GM19023 (cell line): ENCODE measurements around the gene TBC1D16.

Experiments
- ATAC-seq: cut with Tn5 transposase; IDR thresholded peaks from one replicate; pipeline ENCODE4 v1.9.1; 2021; ENCODE audit warnings: mild to moderate bottlenecking, moderate library complexity; ENCODE audit not compliant: unreplicated experiment

TBC1D16 gene

DNA sequence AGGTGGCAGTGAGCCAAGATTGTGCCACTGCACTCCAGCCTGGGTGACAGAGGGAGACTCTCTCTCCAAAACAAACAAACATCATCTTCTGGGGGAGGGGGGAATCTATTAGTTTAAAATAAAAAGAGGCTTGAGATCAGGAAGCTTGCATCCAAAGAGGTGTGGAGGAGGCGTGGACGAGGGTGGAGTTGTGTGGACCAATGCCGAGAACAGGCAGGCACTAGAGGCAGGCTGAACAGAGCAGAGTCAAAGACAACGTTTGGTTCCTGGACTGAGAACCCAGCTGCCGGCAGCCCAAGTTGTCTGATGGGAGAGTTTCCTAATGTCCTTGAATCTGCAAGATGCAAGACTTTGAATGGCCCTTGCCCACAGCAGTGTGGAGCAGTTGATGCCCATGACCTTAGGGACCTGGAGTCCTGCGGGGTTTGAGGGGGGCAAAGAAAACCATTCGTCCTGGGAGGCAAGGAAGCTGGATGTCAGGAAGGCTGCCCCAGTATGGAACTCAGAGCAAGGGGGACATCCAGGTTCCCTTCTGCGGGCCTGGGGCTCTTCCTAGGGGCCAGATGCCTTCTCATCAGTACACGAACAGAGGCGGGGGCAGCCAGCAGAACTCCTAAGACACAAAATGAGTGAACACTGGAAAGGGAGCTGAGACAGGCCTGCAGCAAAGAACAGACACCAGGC is 9.2 kb downstream of the TBC1D16 start:
- ATAC-seq = no peak

DNA sequence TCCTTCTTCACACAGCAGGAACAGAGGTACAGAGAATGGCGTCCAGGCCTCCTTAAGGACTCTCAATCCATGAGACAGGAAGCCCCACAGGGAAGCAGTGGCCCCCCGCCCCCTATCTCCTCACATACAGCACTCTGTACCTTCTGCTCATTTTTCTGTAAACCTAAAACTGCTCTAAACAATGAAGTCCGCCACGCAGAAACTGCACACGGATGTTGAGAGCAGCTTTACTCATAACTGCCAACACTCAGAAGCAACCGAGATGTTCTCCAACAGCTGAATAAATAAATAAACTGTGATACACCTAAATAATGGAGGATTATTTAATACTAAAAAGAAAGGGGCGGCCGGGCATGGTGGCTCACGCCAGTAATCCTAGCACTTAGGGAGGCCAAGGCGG is 9.9 kb downstream of the TBC1D16 start:
- no peak for ATAC-seq

DNA sequence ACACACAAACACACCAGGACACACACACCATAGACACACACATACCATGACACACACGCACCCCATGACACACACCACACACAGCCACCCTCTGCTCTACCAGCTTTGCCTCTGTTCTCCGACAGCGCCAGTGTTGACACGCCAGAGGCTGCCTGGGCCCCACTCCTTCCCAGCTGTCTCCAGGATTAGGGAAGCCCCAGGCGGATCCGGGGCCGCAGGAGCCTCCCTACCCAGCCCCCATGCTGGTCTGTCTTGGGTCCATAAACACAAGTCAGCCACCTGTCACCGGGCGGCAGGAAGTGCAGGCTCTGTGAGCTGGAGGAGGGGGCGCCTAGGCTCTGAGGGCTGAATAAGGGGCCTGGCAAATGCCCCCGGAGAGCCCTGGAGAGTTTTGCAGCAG is 10.5 kb downstream of the TBC1D16 start:
- no peak for ATAC-seq

DNA sequence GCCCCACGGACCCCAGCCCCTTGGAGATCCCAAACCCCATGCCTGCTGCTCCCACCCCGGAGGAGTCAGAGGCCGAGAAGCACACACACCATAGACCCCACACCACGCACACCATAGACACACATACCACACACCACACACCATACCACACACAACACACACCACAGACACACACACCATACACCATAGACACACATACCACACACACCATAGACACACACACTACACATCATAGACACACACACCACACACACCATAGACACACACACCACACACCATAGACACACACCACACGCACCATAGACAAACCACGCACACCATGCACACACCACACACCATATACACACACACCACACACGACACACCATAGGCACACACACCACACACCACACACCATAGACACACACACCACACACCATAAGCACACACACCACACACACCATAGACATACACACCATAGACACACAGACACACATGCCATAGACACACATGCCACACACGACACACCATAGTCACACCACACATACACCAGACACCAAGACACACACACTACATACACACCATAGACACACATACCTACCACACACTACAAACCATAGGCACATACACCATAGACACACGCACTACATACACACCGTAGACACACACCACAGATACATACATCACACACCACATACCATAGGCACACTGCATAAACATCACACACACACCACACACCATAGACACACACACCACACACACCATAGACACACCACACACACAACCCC is 11.3 kb downstream of the TBC1D16 start:
- no peak for ATAC-seq

DNA sequence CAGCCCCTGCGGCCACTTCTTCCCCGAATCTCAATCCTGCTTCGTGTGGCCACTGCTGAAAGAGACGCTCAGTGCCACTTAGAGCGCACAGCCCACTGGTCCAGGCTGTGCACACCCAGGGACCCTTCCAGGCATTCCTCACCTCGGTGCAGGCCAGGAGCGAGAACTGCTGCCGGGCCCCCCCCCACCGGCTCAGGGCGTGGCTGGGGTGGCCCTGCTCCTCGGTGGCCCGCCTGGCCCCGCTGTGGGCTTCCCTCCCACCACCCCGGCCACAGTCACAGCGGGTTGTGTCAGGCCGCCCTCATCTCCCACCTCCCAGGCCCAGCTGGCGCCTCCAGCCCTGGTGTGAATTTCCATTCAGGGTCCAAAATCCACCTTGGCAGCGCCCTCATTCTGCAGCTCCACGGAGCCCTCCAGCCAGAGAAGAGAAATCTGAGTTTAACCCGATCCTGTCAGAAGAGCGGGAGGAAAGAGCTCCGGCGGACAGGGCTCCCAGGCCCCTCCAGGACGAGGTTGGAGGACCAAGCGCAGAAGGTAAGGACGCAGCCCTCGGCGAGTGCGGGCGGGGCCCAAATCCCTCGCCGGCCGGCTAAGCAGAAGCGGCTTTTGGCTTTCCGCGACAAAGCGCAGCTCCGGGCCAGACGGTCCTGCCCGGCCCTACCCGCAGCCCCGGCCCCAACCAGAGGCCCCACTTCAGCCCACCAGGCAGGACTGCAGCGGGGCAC is 12.0 kb downstream of the TBC1D16 start:
- ATAC-seq = no peak

DNA sequence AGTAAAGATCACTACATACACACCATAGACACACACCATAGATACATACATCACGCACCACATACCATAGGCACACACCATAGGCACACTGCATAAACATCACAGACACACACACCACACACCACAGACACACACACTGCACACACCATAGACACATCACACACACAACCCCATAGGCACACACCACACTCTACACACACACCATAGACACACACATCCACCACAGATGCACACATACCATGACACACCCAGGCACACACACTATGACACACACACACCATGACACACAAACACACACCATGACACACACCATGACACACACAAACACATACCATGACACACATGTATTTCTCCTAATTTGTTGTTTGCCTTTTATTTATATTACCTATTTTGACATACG is 14.1 kb downstream of the TBC1D16 start:
- no peak for ATAC-seq

DNA sequence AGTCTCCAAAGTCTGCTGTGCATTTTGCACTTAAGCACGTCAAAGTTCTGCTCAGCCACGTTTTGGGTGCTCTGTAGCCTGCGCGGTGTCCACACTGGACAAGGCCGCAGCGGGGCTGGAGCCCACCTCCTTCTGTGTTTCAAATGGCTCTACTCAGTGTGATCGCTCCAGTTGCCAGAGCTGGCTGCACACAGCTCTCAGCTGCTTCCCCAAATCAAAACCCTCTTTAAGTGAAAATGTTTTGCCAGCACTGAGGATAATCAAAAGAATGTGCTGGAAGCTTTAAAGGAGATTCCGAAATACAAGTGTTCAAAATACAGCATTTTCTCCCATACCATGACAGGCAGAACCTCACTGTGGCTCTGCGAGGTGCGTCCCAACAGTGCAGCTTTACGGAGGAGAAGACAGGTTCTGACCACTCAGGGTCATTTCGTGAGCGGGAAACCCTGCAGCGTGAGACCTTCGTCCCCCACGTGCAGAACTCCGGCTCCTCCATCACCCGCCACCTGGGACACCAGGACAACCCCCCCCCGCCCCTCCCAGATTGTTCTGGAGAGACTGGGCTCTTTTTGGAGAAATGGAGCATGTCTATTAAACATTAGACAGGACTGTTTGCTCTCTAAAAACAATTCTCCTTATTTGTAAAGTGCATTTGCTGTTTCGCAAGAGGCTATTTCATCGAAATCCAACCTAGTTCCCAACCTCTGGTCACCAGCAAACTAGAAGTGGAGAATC is 16.6 kb downstream of the TBC1D16 start:
- ATAC-seq = no peak

DNA sequence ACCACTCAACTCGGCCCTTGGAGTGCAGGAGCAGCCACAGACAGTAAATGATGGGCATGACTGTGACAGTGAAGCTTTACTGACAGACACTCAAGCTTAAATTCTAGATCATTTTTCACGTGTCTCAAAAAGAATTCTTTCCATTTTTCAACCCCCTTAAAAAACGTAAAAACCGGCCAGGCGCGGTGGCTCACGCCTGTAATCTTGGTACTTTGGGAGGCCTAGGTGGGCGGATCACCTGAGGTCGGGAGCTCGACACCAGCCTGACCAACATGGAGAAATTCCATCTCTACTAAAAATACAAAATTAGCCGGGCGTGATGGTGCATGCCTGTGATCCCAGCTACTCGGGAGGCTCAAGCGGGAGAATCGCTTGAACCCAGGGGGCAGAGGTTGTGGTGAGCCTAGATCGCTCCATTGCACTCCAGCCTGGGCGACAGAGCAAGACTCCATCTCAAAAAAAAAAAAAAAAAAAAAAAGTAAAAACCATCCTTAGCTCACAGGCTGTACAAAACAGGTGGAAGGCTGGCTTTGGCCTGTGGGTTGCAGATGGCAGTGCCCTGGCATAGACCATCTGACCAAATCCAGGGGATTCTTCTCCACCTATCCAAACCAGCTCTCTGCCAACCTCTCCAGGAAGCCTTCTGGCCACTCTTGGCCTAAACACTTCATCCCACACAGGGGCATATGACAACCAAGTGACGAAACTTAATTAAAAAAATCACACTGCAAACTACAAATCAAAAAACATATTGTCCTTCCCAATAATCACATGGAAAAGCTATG is 18.3 kb downstream of the TBC1D16 start:
- no peak for ATAC-seq

DNA sequence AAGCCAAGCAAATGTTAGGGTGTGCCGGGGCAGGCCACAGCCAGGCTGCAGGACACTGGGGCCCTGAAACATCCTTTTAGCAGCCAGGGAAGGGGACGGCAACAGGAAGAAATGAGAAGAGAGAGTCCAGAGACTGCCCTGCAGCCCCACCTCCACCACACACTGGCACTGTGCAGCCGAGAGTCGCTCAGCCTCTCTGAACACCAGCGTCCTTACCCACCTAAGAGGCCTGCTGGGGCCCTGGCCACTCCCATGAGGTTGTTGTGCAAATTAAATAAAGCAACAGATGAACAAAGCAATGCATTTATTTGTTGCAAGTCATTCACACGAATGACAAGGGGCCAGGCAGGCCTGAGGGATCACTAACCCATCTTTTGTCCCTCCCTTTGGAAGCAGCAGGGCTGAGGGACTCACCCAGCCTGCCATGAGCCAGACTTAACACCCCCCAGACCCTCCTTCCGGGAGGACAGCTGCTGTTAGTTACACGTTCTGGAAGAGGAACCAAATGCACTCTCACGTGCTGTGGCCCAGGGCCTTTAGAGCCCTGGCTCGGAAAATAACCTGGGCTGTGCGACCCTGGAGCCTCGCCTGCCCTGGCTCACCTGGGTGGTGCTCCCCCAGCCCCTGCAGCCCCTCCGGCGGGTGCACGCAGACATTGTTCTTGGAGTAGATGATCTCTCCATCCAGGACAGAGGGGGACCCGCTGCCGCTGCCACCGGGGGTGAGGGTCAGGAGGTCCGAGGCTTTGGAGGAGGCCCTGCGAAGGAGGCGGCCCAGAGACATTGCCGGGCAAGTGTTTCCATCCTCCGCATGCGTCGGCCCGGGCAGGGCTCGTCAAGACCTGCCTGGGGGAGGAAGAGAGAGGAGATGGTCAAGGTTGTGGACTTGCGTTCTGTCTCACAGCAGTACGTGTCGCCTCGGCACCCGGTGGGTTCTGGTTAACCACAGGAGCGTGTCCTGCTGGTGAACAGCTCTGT is 22.6 kb downstream of the TBC1D16 start:
- no peak for ATAC-seq

DNA sequence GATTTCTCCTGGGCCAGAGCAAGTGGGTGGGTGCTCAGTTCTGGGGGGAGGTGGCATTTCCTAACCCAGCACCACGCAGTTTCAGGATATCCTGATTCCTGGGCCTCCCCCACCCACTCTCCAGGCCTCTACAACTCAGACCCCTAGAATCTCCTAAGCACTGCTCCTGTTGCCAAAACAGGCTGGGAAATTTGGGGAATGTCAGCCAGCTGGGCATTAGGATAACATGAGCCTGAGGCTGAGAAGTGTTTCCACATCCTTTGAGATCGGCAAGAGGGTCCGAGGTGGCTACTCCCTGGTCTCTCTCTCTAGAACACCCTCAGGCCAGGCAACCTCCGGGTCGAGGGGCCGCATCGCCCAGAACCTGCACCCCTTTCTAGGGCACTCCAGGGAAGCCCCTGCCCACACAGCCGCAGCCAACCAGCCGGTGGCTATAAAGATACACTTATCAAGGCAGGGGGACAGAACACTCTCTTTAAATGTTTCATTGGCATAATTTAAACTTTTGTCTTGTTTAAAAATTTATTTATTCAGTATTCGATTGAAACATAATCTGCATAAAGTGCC is 23.6 kb downstream of the TBC1D16 start:
- no peak for ATAC-seq

DNA sequence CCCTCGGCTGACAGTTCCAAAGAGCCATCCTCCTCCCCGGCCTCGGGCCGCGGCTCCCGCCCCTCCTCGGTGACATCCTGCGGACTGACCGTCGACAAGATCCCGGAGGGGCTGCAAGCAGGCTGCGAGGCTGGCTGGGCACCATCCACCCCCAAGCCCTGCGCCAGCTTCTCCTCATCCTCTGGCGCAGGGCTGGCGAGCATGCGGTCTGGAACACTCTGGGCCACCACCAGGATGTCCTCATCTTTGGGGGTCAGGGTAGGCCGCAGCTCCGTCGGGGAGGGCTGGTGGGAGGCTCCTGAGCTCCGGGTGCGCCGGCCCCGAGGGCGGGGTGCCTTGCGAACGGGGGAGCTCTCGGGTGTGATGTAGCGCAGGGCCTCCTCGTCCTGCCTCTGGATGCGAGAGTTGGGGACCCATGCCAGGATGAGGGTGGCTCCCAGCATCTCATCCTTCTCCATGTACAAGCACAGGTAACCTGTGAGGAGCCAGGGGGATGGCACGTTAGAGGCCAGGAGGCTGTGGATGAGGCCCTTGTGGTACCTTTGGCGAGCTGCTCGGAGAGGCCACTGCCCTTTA is 25.3 kb downstream of the TBC1D16 start:
- no peak for ATAC-seq

DNA sequence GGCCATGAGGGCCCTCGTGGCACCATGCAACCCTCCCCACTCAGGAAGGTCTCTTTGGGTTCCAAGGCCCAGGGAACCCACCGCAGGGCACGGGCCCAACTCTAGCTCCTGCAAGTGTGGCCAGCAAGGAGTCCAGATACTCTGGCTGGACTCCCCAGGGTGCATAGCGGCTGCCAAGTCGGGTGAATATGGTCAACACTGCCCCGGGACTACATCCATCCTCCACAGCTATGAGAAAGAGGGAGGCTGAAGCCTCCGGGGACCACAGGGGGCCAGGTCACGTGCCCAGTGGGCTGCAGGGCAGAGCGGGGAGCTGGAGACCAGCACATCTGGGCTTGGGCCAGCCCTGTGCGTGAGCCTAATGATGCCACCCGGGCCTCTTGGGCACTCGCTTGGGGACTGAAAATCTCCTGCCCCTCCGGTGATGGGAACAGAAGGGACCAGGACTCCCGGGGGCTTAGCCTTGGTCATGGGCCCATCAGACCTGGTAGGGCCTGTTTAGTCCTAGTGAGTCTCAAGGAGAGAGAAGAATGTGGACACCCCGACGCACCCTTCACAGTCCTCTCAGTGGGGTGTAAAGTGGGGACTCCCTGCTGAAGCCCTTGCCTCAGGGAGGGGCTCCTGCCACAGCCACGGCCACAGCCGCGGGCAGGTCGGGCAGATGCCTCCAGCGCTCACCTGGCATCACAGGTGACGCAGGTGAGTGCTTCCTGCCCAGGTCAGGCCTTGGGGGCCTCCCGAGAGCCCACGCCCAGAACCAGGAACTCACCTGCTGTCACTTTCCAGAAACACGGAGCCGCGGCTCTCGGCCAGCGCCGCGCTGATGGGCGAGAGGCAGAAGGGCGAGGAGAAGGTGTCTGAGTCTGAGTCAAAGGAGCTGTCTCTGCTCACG is 26.0 kb downstream of the TBC1D16 start:
- ATAC-seq = no peak

DNA sequence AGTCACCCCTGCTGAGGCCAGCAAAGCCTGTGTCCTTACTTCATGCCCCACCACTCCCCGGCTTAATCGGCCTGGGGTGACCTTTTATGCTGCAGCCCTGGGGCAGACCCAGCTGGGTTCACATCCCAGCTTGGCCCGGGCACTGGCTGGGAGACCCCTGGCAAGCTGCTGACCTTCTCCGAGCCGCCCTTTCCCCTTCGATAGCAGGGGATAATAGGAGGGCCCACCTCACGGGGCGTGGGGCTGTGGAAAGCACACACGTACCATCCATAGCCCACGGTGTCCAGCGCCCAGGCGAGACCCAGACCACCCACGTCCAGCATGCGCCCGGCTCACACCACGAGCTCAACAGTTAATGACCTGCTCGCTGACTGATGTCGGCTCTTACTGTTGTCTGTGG is 26.8 kb downstream of the TBC1D16 start:
- ATAC-seq = no peak

DNA sequence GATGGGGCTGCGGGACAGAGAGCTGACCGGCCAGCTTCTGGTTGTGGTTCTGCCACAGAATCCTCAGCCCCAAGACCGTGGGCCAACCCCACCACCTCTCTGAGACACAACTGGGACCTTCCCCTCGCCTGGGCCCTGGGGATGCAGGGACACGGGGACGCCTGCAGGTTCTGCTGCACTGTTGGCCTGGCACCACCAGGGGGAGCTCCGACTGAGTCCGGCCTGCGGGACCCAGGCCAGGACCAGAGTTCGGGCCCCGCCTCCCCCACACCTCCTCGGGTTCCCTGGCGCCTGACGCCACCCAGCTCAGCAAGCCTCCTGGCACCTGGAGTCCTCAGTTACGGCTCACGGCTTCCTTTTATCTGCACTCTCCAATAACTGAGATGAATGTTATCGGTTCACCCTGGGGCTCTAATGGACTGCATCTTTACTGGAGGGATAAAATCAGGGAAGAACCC is 27.3 kb downstream of the TBC1D16 start:
- ATAC-seq = no peak

DNA sequence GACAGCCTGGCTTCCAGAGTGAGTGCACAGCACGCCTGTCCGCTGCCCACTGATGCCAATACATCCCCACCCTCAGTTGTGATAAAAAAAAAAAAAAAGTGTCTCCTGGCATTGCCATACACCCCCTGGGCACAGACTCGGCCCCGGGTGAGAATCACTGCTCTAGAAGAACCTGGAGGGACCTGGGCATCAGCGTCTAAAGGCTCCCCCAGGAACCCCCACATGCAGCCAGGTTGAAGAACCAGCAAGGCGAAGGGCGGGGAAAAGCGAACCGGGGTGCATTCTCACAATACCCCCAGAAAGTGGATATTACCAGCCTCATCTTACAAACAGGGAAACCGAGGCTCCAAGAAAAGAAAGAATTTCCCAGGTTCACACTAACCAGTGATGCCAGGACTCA is 27.7 kb downstream of the TBC1D16 start:
- no peak for ATAC-seq

DNA sequence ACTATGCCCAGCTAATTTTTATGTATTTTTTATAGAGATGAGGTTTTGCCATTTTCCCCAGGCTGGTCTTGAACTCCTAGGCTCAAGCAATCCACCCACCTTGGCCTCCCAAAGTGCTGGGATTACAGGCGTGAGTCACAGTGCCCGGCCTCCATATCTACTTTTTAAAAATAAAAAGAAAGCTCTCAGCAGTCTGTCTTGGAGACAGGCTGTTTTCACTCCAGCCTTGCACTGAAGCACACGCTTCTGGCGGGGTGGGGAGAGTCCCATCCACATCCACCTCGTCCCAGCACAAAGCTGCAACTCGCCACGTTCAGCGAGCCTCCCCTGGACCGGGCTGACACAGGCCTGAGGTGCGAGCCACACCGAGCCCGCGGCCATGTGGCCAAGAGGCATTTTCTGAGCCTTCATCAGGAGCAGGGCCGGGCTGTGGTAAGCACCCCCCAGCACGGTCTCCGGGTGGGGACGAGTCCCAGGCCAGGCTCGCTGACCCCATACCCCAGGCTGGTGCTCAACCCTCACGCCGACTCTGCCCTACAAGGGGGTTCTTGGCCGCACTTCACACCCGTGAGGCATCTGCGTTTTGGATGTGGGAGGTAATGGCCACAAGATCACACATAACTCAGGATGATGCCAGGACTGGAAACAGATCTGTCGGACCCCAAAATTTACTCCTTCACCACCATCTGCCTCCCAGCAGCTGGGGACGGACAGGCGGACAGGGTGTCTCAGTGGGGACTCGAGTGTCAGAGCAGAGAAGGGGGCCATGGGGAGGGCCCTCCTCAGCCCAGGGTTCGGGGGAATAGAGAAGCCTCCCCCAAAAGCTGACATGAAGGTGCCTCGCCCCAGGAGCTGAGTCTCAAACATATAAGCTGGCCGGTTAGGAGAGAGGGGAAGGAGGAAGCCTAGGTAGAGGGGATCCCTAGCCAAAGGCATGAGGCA is 28.6 kb downstream of the TBC1D16 start:
- ATAC-seq = no peak

DNA sequence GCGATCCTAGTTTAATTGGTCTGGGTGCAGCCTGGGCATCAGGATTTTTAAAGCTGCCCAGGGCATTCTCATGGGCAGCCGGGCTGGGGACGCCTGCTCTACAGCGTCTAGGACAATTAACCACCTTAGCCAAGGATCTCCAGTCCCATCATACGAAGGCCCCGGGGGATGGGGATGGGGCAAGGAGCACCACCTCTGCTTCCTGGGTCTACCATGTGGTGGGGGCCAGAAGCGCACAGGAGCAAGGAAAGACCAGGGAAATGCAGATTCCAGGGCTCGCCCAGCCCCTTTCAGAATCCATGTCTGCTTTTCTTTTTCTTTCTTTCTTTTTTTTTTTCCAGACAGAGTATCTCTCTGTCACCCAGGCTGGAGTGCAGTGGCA is 29.3 kb downstream of the TBC1D16 start:
- ATAC-seq = no peak
